PFSK-1 (cell line): ENCODE results near the gene RHBDD1.

Experiments
- FOXP2 ChIP-seq: optimal IDR thresholded peaks from 2 replicates; pipeline ENCODE3; 2011; ENCODE audit warnings: borderline replicate concordance, control low read depth, inconsistent platforms; ENCODE audit not compliant: insufficient read depth; ENCODE audit errors: extremely low read length, extremely low read depth
- POLR2AphosphoS5 ChIP-seq: IDR thresholded peaks from 2 replicates; pipeline ENCODE4 v1.6.1; 2012; ENCODE audit warnings: low read depth, mild to moderate bottlenecking, control low read depth, low read length, moderate library complexity
- REST ChIP-seq, 2 experiments: IDR thresholded peaks; 2 replicates each; pipeline versions ENCODE4 v1.6.1 to v1.8.0; 2011 to 2012; ENCODE audit warnings: low read depth in 2 of 2, low read length in 2 of 2, control low read depth in 1 of 2, inconsistent platforms in 1 of 2, mild to moderate bottlenecking in 1 of 2, moderate library complexity in 1 of 2; ENCODE audit not compliant: insufficient read depth in 1 of 2
- SIN3A ChIP-seq: IDR thresholded peaks from 2 replicates; pipeline ENCODE4 v1.6.1; 2012; ENCODE audit warnings: mild to moderate bottlenecking, low read length, moderate library complexity, borderline replicate concordance; ENCODE audit not compliant: insufficient read depth
- TAF1 ChIP-seq: IDR thresholded peaks from 2 replicates; pipeline ENCODE4 v1.6.1; 2012; ENCODE audit warnings: low read length, control low read depth, borderline replicate concordance; ENCODE audit not compliant: insufficient read depth

Gene RHBDD1

GRCh38 chr2:226969417-226970080 lies 133.7 kb downstream of the RHBDD1 start:
- no peak for TF ChIP-seq FOXP2

DNA sequence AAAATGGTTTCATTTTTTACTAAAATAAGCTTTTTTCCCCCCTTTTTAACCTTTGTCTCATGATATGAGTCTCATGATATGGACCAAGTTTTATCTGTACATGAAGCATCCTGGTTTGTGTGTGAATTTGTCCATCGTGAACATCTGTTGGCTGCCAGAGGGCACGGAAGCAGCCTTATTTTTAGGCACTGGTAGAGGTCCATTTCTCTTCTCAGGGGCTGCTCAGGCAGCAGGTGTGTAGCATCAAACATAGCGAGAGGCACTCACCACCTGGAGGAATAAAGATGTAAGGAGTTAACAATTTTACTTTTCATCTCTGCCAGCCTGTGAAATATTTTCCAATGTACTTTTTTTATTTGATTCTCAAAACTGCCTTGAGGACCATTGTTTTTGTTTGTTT lies 134.5 kb downstream of the RHBDD1 start:
- no peak for TF ChIP-seq SIN3A
- no peak for TF ChIP-seq POLR2AphosphoS5
- TF ChIP-seq TAF1 = no peak
- no peak for TF ChIP-seq REST (IDR thresholded peaks at IDR 0.05; ENCODE audit: insufficient read depth in 1 of 2, low read depth in 2 of 2, low read length in 2 of 2)
- no peak for TF ChIP-seq FOXP2

DNA sequence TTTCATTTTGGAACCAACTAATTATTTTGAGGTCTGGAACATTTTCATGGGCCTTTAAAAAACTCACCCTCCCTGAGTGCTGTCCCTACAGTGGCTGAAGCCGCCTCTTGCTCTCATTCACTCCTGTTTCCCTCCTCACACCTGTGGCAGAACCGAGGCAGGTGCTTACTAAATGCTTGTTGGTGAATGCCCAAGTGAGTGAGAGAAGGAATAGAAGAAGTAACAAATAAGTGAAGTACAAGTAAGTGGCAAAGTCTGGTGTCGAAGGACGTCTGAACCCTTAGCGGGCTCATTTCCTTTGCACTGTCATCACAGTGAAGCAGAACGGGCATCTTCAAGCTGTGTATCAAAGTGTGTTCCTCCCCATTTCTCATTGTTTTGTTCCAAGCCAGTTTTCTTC lies 135.2 kb downstream of the RHBDD1 start:
- TF ChIP-seq FOXP2 (no peak), POLR2AphosphoS5 (no peak), TAF1 (no peak), SIN3A (no peak), REST (IDR thresholded peaks at IDR 0.05; ENCODE audit: insufficient read depth in 1 of 2, low read depth in 2 of 2, low read length in 2 of 2) (no peak)

DNA sequence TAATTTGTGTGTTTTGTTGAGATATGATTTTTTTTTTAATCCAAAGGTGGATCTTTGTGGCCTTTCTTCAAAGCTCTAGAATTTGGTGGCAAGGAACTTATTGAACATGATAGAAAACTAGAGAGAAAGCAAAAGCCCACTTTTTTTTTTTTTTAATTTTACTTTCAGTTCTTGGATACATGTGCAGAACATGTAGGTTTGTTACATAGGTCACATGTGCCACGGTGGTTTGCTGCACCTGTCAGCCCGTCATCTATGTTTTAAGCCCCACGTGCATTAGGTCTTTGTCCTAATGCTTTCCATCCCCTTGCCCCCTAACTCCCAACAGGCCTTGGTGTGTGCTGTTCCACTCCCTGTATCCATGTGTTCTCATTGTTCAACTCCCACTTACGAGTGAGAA lies 135.9 kb downstream of the RHBDD1 start:
- TF ChIP-seq SIN3A (no peak), TAF1 (no peak), POLR2AphosphoS5 (no peak), REST (IDR thresholded peaks at IDR 0.05; ENCODE audit: insufficient read depth in 1 of 2, low read depth in 2 of 2, low read length in 2 of 2) (no peak), FOXP2 (no peak)

DNA sequence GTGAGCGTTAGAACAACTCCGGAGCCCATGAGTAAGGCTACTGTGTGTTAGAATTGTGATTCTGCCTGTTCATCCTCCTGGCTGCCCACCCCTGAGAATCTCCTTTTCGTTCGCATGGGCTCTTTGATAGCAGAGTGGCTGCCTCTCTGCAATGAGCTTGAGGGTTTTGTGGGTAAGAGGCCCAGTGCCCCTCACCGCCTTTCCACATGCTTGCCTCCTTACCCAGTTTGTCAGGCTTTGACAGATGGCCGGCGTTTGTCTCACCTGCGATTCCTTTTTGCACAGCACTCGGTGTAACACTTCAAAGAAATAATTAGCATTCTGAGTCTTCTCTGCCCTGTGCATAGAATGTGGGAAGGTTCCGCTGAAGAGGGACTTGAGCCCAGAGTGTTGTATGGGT lies 138.0 kb downstream of the RHBDD1 start:
- no peak for TF ChIP-seq SIN3A
- TF ChIP-seq FOXP2 = no peak
- TF ChIP-seq TAF1 = no peak
- TF ChIP-seq REST (IDR thresholded peaks at IDR 0.05; ENCODE audit: insufficient read depth in 1 of 2, low read depth in 2 of 2, low read length in 2 of 2) = no peak
- TF ChIP-seq POLR2AphosphoS5 = no peak
